ENCODE data around the gene PRSS33.

DNA sequence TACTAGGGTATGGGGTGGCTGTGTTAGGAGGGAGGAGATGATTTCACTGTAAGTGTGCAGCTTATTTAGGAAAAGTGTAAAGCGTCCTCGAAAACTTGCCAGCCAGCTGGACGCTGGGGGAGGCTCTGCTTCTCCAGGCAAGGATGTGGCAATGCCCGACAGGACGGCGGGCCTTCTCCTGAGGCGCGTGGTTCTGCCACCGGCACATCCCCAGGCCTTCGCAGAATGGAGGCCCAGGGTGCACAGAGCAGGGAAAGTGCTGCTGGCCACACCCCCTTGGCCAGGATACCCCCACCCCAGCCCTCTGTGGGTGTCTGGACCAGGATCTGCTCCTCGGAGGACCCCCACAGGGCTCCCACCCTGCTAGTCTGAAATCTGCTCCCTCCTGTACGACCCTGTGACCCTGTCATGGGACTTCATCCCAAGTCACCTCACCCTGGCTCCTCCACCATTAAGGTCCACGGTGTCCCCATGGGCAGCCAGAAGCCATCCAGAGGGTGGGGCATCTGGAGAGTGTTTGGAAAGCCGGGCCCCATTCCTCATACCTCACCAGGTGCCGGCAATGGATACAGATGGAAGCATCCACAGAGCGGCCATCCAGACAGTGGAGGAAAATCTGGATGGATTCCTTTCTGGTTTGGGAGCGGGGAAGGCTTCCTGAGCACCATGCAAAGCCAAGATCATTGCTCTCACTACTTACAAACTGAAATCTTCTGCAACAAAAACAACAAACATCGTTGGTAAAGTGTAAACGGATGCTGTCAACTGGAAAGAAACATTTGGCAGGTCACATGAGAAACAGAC, 44.2 kb downstream of the PRSS33 start:
- TF ChIP-seq, protein P1, sequence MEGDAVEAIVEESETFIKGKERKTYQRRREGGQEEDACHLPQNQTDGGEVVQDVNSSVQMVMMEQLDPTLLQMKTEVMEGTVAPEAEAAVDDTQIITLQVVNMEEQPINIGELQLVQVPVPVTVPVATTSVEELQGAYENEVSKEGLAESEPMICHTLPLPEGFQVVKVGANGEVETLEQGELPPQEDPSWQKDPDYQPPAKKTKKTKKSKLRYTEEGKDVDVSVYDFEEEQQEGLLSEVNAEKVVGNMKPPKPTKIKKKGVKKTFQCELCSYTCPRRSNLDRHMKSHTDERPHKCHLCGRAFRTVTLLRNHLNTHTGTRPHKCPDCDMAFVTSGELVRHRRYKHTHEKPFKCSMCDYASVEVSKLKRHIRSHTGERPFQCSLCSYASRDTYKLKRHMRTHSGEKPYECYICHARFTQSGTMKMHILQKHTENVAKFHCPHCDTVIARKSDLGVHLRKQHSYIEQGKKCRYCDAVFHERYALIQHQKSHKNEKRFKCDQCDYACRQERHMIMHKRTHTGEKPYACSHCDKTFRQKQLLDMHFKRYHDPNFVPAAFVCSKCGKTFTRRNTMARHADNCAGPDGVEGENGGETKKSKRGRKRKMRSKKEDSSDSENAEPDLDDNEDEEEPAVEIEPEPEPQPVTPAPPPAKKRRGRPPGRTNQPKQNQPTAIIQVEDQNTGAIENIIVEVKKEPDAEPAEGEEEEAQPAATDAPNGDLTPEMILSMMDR (IDR thresholded peaks at IDR 0.05) = no peak
- TF ChIP-seq POLR2A (IDR thresholded peaks at IDR 0.05) (no peak), EP300 (IDR thresholded peaks at IDR 0.05) (no peak), POLR2AphosphoS5 (IDR thresholded peaks at IDR 0.05) (no peak)

Measured in gastroesophageal sphincter (tissue), 3 donors.